Cardiac fibroblast (primary cell): ENCODE measurements around the gene KIAA1217.

ENCODE experiments used
- DNase-seq, 2 donors: peaks; one replicate each; pipeline versions ENCODE4 v3.0.0 to v3.0.0-alpha.2; 2010; ENCODE audit warnings: low read depth in 2 of 2
- H3K4me3 ChIP-seq, 2 donors: replicated peaks in 1 of 2; 1 replicate in 1 of 2; 2 replicates in 1 of 2; pipeline ENCODE4 v1.5.1; 2011; ENCODE audit warnings: low read depth in 2 of 2, low read length in 2 of 2, mild to moderate bottlenecking in 2 of 2, moderate library complexity in 1 of 2
- TF ChIP-seq, protein P1 (sequence below): IDR thresholded peaks from one replicate; pipeline ENCODE4 v1.5.1; 2011; ENCODE audit warnings: low read depth, mild to moderate bottlenecking, low read length, inconsistent platforms

The KIAA1217 gene

DNA sequence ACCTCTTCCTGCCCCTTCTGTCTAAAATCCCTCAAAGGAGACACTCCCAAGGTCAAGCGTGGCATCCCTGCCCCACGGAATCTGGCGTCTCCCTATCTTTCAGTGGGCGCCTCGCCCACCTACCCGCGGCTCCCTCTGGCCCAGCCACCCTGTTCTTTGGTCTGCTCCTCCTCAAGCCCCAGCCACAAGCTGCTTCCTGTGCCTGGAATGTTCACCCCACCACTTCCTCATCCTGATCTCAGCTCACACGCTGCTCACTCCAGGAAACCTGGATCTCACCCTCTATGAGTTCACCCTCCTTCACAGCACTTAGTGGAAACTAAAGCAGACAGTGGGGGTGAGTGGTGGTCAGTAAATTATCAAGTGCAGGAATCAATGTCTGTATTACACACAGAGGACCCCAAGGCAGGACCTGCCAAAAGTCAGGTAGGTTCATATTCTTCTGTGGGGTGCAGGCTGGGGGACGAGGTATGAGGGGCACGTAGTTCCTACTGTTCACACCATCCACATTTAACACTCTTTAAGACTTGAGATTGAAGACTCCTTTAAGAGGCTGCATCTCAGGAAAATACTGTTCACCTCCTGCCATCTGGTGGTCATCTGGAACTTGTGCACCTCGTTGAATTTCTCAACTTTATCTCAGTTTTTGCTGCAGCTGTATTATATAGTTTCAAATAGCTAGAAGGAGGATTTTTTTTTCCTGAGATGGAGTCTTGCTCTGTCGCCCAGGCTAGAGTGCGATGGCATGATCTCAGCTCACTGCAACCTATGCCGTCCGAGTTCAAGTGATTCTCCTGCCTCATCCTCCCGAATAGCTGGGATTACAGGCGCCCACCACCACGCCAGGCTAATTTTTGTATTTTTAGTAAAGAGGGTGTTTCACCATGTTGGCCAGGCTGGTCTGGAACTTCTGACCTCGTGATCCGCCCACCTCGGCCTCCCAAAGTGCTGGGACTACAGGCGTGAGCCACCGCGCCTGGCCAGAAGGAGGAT is 348.1 kb downstream of the KIAA1217 start:
- TF ChIP-seq, protein P1, sequence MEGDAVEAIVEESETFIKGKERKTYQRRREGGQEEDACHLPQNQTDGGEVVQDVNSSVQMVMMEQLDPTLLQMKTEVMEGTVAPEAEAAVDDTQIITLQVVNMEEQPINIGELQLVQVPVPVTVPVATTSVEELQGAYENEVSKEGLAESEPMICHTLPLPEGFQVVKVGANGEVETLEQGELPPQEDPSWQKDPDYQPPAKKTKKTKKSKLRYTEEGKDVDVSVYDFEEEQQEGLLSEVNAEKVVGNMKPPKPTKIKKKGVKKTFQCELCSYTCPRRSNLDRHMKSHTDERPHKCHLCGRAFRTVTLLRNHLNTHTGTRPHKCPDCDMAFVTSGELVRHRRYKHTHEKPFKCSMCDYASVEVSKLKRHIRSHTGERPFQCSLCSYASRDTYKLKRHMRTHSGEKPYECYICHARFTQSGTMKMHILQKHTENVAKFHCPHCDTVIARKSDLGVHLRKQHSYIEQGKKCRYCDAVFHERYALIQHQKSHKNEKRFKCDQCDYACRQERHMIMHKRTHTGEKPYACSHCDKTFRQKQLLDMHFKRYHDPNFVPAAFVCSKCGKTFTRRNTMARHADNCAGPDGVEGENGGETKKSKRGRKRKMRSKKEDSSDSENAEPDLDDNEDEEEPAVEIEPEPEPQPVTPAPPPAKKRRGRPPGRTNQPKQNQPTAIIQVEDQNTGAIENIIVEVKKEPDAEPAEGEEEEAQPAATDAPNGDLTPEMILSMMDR = peak; percentile 65
- DNase-seq = peak; percentile 84 to 85

DNA sequence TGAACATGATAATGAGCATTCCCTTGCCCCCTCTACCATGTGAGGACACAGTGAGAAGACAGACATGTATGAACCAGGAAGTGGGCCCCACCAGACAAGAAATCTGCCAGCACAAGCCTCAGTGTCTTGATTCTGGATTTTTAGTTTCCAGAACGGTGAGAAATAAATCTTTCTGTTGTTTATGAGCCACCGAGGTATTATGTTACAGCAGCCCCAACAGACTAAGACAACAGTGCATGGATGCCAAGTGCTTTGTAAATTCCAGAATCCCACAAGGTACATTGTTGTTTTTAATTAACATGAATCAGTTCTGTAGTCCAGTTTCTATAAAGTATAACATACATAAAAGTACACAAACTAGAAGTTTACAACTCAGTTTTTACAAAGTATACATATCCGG is 352.5 kb downstream of the KIAA1217 start:
- no peak overlapping the region for H3K4me3 ChIP-seq
- DNase-seq = peak in 1 of 2 donors; percentile 26
- TF ChIP-seq, protein P1 = no peak

More for the DNA sequence above, 348.1 kb downstream of the KIAA1217 start:
- no peak overlapping the region for H3K4me3 ChIP-seq

DNA sequence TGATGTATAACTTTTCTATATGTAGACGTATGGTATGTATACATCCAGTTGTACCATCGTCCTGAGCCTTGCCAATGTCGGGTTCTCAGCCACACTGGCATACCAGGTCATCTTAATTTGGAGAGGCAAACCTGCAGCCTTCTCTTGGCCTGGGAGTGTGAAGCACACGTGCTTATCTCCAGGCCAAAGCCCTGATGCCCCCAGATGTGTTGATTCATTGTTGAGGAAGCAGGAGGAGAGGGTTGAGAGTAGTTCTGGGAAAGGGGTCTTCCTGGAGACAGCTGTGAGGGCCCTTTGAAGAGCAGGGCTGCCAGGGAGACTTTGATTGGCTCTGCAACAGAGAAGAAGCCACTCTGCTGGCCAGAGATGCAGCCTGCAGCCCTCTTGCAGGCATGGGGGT is 359.1 kb downstream of the KIAA1217 start:
- TF ChIP-seq, protein P1 = no peak
- H3K4me3 ChIP-seq = no peak overlapping the region
- DNase-seq = no peak

DNA sequence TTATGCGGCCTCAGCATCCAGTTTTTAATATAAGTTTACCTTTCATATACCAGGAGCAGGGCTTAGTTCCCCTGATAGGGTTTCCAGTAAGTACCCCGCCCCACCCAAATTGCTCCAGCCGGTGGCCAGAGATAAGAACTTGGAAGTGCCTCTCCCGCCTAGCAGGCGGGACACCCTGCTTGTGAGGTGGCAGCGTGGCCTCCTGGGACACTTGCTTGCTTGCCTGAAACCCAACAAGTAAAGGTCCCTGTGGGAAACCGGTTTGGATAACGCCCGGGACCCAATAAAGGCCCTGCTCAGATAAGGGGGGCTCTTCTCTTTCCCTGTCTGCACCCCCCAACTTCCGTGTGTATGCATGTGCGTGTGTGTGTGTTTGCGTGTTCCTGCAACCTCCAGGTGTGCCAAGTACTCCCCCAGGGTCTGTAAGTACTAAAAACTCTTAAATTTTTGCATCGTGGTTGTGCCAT is 360.4 kb downstream of the KIAA1217 start:
- DNase-seq = no peak
- H3K4me3 ChIP-seq = no peak overlapping the region
- TF ChIP-seq, protein P1 = no peak

DNA sequence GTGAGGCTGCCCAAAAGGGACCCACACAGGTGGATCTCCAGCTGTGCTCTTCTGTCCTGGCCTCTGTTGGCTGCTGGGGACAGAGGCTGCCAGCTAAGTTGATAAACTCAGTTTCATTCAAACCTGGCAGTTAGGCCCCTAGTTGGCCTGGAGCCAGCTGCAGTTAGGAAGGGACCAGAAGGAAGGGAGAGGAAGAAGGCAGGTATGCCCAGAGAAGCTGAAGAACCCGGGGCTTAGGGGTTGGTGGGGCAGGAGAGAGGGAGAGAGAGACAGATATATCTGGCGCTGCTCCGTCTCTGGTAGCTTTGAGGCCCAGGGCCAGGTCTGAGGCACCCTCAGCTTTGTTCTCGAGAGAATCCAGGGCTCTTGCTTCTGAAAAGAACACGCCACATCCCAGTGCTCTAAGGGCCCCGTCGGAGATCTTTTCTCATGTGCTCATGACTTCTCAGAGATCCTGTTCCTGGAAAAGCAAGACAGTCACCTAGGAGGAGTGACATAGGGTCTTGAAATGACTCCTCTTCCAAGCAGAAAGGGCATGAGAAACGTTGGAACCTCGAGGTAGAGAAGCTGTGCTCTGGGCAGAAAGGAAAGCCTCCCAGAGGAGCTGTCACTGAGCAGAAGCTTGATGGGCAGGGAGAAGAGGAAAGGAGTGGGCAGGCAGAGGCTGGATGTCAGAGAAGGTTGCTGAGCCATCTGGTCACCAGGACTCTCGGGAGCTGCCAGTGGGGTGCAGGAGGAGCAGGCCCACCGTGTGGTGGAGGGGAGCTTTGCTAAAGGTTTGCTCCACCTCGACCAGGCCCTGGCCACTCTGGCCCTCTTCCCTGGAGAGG is 361.1 kb downstream of the KIAA1217 start:
- no peak for DNase-seq
- H3K4me3 ChIP-seq = no peak overlapping the region
- TF ChIP-seq, protein P1 = no peak

DNA sequence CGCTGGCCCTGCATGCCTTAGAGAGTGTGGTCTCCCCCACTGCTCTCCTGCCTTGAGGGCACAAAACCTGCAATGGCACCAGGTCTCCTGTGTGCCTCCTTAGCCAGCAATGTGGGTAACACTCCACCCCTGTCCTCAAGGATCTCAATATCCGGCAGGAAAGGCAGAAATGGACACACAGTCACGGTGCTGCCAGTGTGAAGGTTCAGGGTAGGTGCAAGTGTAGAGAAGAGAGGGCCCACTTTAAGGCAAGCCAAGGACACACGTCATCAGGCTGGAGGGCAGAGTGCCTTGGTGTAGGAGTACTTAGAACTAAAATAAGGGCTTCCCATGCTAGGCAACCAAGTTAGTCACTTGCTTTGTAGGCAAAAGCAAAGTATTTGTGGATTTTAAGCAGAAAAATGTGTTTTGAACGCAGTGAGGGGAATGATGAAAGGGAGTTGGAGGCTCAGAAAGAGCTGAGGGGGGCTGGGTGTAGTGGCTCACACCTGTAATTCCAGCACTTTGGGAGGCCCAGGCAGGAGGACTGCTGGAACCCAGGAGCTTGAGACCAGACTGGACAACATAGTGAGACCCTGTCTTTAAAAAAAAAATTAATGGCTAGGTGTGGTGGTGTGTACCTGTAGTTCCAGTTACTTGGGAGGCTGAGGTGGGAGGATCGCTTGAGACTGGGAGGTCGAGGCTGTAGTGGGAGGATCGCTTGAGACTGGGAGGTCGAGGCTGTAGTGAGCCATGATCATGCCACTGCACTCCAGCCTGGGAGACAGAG is 361.9 kb downstream of the KIAA1217 start:
- no peak for DNase-seq
- no peak overlapping the region for H3K4me3 ChIP-seq
- TF ChIP-seq, protein P1 = no peak
